T-helper 2 cell treated with Interferon-gamma antibody and Interleukin-4, amounts not matched to agents 100 ng/mL and 5 ng/mL, for 36 hours (primary cell): ENCODE results near the gene CCDC90B. TPM values are rescaled to one million over a fixed set of nuclear protein-coding genes. Genes with fewer than 3 reads are reported as not detected.

Source experiments
- intact Hi-C: fragments of 100-400 bp; cut with micrococcal nuclease; formaldehyde crosslinking; loops from one replicate; pipeline ENCODE4 v1.15.1; 2023
- total RNA-seq: library from RNA; stranded (reverse); gene quantifications from 2 replicates; pipeline ENCODE4 v1.2.3, GENCODE V29; 2022

Gene CCDC90B
- total RNA-seq, 1 donor from 2014 or later, result 25.6 TPM

- intact Hi-C loops, result loop anchor here (10.0 kb wide), 1 partner anchor 535 kb away; no protein-coding TSS in a partner anchor
These were observed 36.7 kb downstream of the CCDC90B start for GRCh38 chr11:83249445-83249844.

GRCh38 chr11:83241291-83241946, 44.7 kb downstream of the CCDC90B start:
- intact Hi-C loops, result loop anchor here (10.0 kb wide), 1 partner anchor 527 kb away; no protein-coding TSS in a partner anchor

- intact Hi-C loops, result no loop called here
These were observed 48.1 kb downstream of the CCDC90B start for GRCh38 chr11:83238111-83238510.

GRCh38 chr11:83235825-83236224, 50.3 kb downstream of the CCDC90B start:
- intact Hi-C loops, result no loop called here

- intact Hi-C loops, result no loop called here
These were observed 62.7 kb downstream of the CCDC90B start for GRCh38 chr11:83223457-83223856.

- intact Hi-C loops, result no loop called here
These were observed 63.7 kb downstream of the CCDC90B start for GRCh38 chr11:83222499-83222898.

- intact Hi-C loops, result no loop called here
These were observed 64.5 kb downstream of the CCDC90B start for GRCh38 chr11:83221694-83222093.

GRCh38 chr11:83220260-83220659, 65.9 kb downstream of the CCDC90B start:
- intact Hi-C loops, result no loop called here

- intact Hi-C loops, result no loop called here
These were observed 67.1 kb downstream of the CCDC90B start for GRCh38 chr11:83219095-83219494.

Other genes with a start within 250 kb of the CCDC90B start
- 8.8 and 9.4 TPM in 2 replicates for gene RAB30, start 214.5 kb downstream of the CCDC90B start, total RNA-seq
- 77.6 and 81.6 TPM in 2 replicates for gene PCF11, start 129.2 kb downstream of the CCDC90B start, total RNA-seq
- 1.4 and 1.9 TPM in 2 replicates for gene ANKRD42, start 92.7 kb downstream of the CCDC90B start, total RNA-seq